Fibroblast of skin of abdomen (primary cell): ENCODE data around the gene TBC1D5.
A peak's percentile ranks its signal among the peaks of the same experiment; 100 is the strongest.
"Not testable (repeated sequence)": the region's sequence is repeated elsewhere in the genome, so short reads cannot be mapped to it uniquely, and the experiment has no call there.

Experiments
- DNase-seq: peaks from one replicate; pipeline ENCODE4 v3.0.0-alpha.2; 2013

The TBC1D5 gene

GRCh38 chr3:17747890-17748247 is 5.4 kb upstream of the TBC1D5 start:
- DNase-seq: no peak

DNA sequence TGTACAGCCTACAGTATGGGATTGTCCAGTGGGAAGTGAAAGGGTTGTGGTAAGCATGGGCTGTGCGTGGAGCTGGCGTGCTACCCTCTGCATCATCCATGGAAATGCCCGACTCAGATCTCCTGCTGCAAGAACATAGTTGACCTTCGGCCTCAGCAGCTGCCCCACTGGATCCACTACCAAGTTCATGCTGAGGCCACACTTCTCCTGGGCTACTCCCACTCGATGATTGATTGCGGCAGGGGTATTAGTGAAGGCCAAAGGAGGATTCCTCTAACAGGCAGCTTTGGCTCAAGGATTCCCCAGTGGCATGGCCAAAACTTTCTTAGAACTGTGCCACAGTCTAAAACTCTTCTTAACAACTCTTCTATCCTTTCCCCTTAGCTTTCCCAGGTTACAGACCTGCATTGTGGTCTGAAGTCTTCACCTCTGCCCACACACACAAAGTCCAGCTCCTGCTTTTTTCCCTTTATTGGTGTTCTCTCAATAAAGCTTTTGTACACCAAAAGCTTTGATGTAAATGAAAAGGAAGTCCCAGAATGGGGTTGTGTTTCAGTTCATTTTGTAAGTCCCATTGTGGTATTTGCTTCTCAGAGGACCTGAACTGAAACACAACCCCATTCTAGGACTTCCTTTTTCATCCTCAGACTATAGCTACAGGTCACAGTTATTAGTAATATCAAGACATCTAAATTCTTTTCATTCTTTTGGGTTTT is 4.9 kb upstream of the TBC1D5 start:
- DNase-seq: no peak

DNA sequence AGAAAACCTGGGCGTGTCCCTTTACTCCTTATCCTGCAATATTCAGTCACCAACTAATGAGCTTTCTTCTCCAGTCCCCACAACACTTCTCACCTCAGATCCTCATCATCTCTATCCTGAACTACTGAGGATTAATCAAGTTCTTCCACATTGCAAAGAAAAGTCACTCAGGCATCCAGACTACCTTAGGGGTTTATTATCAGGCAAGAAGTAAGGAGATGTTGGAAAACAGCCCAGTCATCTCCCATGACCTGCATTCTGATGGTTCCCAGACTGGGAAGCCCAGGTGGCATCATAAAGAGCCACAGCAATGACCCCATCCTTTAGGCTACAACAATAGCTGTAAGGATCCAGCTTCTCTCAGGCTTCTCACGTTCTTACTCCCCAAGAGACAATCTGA is 3.5 kb upstream of the TBC1D5 start:
- DNase-seq: no peak

- no peak for DNase-seq
Observed at GRCh38 chr3:17745301-17745700, 2.9 kb upstream of the TBC1D5 start.

GRCh38 chr3:17744693-17745092 is 2.3 kb upstream of the TBC1D5 start:
- no peak for DNase-seq

GRCh38 chr3:17743658-17743995 is 1.2 kb upstream of the TBC1D5 start:
- no peak for DNase-seq

- DNase-seq: no peak
Observed at GRCh38 chr3:17742880-17743657, 638 bp upstream of the TBC1D5 start.

- no peak for DNase-seq
Observed at GRCh38 chr3:17741621-17742101, 770 bp downstream of the TBC1D5 start.

DNA sequence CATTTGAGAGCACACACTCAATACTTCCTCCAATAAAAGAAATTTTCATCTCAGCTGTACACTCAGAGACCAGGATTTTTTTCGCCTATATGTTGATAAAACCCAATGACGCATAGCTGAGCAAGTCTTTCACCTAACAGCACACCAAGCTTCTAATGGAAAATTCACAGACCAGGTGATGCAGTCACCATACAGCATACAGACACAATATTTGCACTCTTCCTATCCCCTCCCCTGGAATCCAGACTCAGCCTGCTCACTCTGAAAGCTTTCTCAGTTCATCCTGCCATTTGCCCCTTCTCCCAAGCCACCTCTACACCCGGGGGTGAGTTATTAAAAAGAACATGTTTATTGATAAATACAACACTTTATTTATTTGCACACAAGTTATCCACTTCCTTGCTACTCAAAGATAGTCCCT is 1.7 kb downstream of the TBC1D5 start:
- DNase-seq: peak; percentile 38

DNA sequence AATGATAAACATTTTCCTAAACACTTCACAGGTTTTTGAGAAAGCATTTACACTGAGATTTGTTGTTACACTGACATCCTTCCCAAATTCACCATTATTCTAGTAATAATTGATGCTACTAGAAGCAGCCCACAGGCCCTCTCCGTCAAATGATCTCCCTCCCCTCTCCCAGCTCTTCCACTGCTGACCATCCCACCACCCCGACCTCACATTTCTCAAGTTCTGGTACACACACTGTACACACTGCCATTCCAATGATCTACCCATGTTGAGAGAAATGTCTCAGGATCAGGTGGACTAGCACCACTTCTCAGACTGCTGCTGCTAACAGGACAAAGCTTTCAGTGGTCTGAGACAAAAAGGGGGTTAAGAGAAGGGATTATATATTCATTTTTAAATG is 3.5 kb downstream of the TBC1D5 start:
- no peak for DNase-seq

DNA sequence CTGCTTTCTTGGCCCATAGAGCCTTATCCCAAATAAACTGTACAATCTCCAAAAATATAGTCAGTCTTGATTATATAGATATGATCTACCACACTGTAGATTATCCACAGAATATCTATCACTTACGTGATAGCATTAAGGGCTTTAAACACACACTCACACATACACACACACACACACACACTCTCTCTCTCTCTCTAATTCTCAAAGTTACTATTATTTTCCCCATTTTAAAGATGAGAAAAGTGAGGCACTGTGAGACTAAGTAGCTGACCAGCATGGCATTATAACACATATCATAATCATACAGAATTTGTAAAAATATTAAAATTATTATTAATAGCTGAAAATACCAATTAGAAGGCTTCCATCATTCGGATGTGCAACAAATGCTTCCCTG is 4.2 kb downstream of the TBC1D5 start:
- no peak for DNase-seq

GRCh38 chr3:17737591-17737990 is 4.8 kb downstream of the TBC1D5 start:
- DNase-seq: no peak

DNA sequence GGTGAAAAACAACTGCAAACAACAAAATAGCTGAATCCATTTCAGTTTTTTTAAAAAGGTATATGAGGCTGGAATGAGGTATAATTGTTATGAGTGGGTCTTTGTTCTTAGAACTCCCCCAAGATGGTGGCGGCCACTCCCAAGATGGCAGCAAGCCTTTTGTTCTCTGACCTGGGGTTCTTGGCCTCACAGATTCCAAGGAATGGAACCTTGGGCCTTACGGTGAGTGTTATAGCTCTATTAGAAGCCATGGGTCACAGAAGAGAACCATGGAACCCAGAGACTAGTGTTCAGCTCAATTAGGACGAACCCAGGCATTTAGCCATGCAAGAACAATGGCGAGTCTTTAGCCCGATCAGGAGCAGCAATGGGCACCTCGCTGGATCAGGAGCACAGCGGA is 7.1 kb downstream of the TBC1D5 start:
- not testable (repeated sequence) for DNase-seq

GRCh38 chr3:17733768-17734167 is 8.7 kb downstream of the TBC1D5 start:
- no peak for DNase-seq

DNA sequence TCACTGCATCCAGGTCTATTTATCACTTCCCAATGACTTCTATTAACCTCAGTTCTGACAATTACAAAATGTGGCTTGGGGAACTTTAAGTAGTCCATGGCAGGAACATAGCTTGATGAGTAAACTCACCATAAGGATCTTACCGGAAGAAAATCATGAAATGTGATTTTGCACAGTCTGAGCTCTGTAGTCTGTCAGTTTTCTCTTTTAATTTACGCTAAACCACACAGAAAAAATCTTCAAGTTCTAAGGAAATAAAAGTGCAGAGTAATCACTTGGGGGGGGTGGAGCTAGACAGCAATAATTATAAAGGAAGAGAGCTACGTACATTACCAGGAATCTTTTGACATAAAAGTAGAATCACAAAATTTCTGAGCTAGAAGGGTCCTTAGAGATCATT is 9.2 kb downstream of the TBC1D5 start:
- no peak for DNase-seq

DNA sequence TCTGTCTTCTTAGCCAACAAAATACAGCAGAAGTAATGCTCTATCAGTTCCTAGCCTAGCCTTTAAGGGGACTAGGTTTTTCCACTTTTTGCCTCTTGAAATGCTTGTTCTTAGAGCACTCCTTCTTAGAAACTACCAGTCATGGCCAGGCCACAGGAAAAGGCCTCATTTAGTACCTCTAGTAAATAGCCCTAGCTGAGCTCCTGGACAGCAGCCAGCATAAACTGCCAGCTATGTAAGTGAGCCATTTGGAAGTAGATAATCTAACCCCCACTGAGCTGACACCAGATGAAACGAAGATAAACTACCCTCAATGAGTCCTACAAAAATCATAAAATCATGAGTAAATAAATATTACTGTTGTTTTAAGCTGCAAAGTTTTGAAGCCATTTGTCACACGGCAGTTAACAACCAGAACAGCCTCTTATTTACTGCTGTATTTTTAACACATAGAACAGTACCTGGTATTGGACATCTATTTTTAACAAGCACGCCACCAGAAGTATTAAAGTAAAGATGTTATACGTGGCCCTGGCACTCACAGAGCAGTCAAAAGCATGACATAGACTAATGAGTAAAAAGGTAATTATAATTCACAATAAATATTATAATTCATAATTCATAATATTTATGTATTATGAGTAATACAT is 12.0 kb downstream of the TBC1D5 start:
- DNase-seq: peak; percentile 32

- DNase-seq: no peak
Observed at GRCh38 chr3:17726313-17726712, 16.1 kb downstream of the TBC1D5 start.

DNA sequence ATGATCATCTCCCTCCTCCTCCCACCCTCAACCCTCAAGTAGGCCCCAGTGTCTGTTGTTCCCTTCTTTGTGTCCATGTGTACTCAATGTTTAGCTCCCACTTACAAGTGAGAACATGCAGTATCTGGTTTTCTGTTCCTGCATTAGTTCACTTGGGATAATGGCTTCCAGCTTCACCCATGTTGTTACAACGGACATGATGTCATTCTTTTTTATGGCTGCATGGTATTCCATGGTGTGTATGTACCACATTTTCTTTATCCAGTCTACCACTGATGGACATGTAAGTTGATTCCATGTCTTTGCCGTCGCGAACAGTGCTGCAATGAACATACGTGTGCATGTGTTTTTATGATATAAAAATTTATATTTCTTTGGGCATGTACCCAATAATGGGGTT is 16.6 kb downstream of the TBC1D5 start:
- not testable (repeated sequence) for DNase-seq

DNA sequence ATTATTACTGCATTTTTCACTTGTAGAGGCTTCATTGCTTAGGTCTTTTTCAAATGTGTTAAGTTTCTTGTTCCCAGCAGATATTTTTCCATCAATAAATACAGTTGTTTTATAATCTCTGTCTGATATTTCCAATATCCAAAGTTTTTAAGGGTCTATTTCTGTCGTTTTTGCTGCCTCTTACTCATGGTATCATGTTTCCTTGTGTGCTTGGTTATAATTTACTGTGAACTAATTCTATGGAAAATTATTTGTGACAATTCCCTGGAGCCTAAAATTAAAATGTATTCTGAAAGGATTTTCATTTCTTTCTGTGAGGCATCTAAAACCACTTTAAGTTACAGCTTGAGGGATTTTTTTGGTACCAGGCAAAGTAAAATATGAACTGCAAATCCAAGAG is 17.5 kb downstream of the TBC1D5 start:
- no peak for DNase-seq

DNA sequence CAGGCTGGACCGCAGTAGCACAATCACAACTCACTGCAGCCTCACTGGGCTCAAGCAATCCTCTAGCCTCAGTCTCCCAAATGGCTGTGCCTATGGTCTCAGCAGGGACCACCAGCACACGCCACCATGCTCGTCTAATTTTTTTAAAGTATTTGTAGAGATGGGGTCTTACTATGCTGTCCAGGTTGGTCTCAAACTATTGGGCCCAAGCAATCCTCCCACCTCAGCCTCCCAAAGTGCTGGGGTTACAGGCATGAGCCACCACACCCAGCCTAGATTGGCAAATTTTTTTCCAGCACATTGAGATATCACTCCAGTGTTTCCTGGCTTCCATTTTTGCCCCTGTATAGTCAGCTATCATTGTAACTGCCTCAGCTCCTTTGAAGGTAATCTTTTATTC is 18.3 kb downstream of the TBC1D5 start:
- no peak for DNase-seq

DNA sequence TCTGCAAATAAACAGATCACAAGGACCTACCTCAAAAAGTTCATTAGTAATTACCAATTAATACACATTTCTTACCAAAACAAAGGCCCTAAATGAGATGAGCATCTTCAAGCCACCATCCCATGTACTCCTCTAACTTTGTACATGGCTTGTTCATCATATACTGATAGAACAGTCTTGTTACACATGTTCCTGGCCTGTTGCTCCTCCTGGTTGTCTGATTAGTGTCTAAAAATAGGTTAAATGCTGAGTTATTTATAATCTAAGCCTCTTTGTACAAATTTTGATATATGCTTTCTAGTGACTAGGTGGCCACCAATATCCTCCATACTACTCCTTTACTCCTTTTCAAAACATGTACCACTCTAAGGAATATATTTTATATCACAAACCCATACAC is 25.0 kb downstream of the TBC1D5 start:
- DNase-seq: no peak

DNA sequence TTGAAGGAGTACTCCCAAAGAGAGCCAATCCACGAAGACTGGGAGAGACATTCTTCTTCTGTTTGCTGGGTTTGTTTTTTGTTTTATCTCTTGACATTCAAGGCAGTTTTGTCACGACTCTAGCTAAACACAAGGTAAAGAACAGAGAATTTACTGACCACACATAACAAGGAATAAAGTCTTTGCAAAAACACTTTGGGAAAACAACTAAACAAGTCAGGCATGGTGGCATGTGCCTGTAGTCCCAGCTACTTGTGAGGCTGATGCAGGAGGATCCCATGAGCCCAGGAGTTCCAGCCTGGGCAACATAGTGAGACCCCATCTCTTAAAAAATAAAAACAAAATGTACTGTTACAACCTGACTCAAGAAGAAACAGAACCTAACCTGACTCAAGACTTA is 28.0 kb downstream of the TBC1D5 start:
- DNase-seq: no peak

GRCh38 chr3:17709236-17709810 is 33.1 kb downstream of the TBC1D5 start:
- DNase-seq: no peak
